KBM-7 (cell line): Measurements from ENCODE around the gene RAB1B.
"Not testable (repeated sequence)": the region's sequence is repeated elsewhere in the genome, so short reads cannot be mapped to it uniquely, and the experiment has no call there.

ENCODE experiments used
- DNase-seq: peaks from one replicate; pipeline ENCODE4 v3.0.0-alpha.2; 2015
- in situ Hi-C: fragments of 300-500 bp; cut with MboI; formaldehyde crosslinking; loops from 2 replicates; pipeline ENCODE4 v1.14.3; 2020; ENCODE audit warnings: low sequenced_read_pairs, low pct_unique_long_range_greater_than_20kb, mixed read lengths

The RAB1B gene

DNA sequence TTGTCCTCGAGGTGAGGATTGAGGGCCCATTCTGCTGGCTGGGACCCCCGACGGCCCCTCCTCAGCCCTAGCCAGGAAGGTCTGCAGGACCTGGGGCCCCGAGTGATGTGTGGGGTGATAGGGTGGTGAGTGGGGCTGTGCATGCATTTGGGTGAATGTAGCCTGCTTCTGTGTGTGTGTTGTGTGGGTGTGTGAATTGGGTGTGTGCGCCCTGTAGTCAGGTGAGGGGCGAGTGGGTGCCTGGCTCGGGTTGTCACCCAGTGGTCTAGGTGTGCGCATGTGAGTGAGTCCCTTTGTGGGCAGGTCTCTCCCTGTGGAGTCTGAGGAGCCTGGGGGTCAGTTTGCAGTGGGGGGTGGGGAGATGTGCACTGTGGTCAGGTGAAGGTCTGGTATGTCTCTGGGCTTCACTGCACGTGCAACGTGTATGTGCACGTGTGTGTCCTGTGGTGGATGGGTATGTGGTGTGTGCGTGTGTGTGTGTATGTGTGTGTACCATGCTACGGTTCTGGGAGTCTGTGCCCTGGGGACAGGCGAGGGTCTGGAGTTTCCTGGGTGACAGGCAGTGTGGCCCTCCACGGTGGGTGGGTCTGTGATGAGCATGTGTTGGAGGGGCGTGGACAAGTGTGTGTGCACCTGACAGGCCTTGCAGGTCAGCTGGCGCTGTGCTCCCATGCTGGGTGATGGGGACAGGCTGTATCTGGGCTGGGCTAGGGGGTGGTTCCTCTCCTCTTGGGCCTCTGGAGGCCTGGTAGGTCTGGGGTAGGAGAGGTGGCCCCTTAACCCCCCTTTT lies 24.3 kb downstream of the RAB1B start:
- in situ Hi-C loops, result no loop called here
- DNase-seq, result no peak

DNA sequence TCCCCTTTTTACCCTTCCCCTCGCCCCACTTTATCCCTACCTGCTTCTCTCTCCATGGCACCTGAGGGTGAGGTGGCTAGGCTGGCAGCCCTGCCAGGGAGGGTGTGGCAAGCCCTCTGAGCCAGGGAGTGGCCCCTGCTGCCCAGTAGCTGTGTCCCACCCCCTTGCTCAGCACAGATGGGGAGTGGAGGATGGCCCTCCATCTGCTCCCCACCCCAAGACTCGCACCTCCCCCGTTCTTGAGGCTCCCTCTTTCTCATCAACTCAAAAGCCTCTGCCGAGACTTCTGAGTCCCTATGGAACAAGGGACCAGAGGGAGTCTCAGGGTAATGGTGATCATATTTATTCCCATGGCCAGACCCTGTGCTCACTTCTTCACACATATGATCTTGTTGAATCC lies 24.9 kb downstream of the RAB1B start:
- in situ Hi-C loops, result no loop called here

DNA sequence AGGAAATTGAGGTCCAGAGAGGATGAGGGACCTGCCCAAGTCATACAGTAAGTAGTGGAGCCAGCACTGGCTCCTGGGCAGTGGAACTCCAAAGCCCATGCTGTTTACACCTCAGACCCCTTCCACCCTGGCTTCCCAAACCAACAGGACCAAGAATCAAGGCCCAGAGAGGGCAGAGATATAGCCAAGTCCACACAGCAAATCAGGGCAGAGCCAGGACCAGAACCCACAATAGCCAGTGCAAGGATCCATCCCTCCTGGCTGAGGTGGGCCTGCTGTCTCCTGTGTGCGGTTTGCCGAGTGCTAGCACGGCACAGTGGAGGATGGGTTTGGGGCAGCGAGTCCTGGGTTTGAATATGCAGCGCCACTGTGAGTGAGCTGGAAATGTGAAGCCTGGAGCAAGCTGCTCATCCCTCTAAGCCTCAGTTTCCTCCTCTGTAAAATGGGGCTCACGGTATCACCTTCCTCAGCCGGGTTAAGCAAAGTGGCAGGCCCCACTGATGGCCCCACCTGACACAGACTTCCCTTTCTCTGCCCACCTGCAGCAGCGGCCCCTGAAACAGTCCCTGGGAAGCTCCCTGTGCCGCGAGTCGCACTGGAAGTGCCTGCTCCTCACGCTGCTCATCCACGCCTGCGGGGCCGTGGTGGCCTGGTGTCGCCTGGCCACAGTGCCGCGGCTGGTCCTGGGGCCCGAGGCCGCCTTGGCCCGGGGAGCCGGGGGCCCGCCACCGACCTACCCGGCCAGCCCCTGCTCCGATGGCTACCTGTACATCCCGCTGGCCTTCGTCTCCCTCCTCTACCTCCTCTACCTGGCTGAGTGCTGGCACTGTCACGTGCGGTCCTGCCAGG lies 25.6 kb downstream of the RAB1B start:
- in situ Hi-C loops, result no loop called here

More for the DNA sequence above, 24.9 kb downstream of the RAB1B start:
- DNase-seq, result no peak

DNA sequence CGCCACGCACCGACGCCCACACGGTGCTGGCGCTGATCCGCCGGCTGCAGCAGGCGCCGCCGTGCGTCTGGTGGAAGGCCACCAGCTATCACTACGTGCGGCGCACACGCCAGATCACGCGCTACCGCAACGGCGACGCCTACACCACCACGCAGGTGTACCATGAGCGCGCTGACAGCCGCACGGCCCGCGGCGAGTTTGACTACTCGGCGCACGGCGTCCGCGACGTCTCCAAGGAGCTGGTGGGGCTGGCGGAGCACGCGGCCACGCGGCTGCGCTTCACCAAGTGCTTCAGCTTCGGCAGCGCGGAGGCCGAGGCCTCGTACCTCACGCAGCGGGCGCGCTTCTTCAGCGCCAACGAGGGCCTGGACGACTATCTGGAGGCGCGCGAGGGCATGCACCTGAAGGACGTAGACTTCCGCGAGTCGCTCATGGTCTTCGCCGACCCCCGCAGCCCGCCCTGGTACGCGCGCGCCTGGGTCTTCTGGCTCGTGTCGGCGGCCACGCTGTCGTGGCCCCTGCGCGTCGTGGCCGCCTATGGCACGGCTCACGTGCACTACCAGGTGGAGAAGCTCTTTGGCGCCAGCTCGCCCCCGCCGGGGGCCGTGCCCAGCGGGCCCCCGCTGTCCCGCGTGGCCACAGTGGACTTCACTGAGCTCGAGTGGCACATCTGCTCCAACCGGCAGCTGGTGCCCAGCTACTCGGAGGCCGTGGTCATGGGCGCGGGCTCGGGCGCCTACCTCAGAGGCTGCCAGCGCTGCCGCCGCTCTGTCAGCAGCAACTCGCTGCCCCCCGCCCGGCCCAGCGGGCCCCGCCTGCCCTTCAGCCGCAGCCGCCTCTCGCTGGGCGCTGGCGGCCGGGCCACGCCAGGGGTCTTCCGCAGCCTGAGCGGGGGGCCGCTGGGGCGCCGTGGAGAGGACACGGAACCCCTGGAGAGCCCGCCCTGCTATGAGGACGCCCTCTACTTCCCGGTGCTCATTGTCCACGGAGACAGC lies 26.5 kb downstream of the RAB1B start:
- DNase-seq, result no peak
- in situ Hi-C loops, result no loop called here

More for the DNA sequence above, 25.6 kb downstream of the RAB1B start:
- DNase-seq, result no peak

DNA sequence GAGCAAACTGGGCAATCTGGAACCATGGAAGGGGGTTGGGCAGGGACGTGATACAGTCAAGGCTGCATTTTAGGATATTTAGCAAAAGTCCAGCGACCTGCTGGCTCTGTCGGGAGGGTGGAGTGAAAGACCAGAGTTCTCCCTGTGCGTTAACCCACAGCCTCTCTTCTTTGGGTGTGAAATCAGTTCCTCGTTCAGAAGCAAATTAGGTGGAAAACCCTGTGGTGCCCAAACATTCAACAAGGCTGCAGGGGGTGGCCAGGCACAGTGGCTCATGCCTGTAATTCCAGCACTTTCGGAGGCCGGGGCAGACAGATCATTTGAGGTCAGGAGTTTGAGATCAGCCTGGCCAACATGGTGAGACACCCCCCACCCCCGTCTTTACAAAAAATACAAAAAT lies 29.2 kb downstream of the RAB1B start:
- DNase-seq, result no peak
- in situ Hi-C loops, result no loop called here

DNA sequence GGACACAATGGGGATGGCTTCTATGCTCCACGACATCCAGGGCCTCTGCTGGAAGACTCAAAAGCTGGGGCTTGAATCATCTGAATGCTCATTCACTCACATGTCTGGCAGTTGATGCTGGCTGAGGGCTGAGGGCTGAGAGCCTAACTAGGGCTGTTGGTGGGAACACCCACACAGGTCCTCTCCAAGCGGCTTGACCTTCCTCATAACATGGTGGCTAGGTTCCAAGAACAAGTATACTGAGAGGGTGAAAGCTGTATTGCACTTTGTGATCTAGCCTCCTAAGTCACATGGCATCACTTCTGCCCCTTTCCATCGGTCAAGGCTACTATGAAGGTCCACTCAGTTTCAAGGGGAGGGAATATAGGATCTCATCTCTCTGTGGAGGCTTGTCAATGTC lies 30.7 kb downstream of the RAB1B start:
- DNase-seq, result no peak
- in situ Hi-C loops, result no loop called here

DNA sequence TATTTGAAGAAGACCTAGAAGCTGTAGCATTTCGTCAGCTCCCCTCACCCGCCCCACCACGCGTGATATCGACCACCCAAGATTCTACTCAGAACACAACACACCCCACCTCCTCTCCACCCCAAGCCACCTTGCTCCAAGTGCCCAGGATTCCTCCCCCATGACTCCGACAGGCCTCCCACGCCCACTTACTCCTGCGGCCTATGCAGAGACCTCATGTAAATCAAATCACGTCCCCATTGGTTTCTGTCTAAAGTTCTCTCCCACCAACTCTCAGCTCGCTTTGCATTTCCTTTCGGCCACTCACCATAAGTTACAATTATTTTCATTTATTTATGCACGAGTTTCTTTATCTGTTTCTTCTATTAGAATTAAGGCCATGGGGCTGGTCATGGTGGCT lies 34.2 kb downstream of the RAB1B start:
- in situ Hi-C loops, result no loop called here

DNA sequence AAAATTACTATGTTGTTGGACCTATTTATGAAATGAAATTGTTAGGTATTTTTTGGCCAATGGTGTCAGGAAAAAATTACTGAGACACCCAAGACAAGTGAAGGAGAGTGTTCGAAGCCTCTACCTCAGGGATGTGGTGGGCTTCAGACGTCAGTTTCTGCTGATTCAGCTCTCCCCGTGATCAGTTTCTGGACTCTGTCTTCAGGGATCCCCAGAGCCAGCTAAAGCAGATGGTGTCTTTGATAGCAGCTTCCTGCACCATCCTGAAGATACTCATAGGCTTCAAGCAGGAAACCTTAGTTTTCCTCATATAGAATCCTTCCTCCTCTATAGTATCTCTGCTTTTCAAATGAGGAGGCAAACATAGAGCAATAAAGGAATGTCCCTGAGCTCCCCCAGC lies 41.0 kb downstream of the RAB1B start:
- in situ Hi-C loops, result no loop called here
- DNase-seq, result no peak

More for the DNA sequence above, 34.2 kb downstream of the RAB1B start:
- no peak for DNase-seq

DNA sequence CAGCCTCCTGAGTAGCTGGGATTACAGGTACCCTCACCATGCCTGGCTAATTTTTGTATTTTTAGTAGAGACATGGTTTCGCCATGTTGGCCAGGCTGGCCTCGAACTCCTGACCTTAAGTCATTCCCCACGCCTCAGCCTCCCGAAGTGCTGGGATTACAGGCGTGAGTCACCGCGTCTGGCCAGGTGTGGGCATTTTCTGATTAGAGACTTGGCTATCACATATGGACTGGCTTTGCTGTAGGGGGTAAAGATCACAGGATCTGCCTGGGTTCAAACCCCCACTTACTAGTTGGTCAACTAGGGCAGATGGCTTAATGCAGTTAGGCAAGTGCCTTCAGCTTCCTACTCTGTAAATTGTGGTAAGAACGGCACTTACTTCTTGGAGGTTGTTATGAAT lies 41.9 kb downstream of the RAB1B start:
- no peak for DNase-seq
- in situ Hi-C loops, result no loop called here

DNA sequence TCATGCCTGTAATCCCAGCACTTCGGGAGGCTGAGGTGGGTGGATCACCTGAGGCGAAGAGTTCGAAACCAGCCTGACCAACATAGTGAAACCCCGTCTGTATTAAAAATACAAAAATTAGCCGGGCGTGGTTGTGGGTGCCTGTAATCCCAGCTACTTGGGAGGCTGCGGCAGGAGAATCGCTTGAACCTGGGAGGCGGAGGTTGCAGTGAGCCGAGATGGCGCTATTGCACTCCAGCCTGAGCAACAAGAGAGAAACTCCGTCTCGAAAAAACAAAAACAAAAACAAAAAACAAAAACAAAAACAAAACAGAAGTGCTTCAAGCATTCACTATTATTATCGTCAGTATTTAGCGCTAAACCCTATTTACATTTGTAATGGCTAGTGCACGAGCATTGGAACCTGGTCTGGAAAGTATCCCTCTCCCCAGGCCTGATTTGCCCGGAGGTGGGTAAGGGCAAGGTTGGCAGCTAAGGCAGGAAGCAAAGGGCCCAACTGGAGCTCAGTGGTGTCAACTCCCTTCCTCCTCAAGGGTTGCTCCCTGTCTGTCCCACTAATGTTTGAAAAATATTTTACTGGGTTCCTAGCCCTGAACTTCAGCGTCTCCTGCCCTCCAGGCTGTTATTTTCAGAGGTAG lies 42.5 kb downstream of the RAB1B start:
- DNase-seq, in situ Hi-C loops: not testable (repeated sequence)

DNA sequence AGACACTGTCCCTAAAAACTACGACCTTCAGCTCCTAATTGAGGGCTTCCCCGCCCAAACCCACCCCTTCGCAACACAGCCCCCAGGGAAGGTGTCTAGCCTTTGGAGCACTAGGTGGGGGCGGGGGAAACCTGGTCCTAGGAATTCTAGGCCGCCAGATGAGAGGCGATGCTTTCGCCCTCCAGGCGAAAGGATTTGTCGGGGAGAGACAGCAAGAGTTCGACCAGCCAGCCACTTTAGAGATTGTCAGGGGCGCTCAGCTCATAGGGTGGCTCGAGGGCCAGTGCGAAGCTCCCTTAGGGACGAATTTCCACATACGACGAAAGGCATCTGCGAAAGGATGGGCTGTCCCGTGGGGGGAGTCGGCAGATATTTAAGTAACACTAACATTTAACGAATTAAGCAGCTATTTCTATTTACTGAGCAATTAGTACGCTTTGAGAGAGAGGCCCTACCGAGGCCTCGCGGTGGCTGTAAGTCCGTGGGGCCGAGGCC lies 43.1 kb downstream of the RAB1B start:
- no peak for DNase-seq
- in situ Hi-C loops, result no loop called here

DNA sequence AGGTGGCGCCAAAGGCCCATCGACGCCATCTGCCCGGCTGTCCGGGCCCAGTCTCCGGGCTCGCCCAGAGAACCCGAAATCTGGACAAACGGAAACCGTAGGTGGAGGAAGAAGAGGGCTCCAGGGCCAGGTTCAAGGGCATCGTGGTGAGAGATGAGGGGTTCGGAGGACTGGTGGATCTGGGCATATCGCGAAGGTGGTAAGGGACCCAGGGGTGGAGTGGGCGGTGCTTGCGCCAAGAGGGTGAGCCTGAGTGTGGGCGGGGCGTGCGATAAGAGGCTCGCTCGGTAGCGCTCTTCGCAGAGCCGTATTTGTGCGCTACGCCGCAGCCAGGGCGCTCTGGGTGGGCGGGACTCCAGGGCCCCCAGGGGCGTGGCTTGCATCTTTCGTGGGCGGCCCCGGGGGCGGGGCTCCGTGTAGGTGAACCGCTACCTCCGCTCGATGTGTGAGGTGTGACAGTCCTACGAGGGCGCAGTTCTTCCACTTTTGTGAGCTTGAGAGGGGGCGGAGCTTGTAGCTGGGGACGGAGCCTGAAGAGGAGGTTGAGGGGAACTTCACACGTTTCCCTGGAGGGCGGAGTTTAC lies 43.6 kb downstream of the RAB1B start:
- in situ Hi-C loops, result no loop called here
- DNase-seq, result peak; percentile 95

DNA sequence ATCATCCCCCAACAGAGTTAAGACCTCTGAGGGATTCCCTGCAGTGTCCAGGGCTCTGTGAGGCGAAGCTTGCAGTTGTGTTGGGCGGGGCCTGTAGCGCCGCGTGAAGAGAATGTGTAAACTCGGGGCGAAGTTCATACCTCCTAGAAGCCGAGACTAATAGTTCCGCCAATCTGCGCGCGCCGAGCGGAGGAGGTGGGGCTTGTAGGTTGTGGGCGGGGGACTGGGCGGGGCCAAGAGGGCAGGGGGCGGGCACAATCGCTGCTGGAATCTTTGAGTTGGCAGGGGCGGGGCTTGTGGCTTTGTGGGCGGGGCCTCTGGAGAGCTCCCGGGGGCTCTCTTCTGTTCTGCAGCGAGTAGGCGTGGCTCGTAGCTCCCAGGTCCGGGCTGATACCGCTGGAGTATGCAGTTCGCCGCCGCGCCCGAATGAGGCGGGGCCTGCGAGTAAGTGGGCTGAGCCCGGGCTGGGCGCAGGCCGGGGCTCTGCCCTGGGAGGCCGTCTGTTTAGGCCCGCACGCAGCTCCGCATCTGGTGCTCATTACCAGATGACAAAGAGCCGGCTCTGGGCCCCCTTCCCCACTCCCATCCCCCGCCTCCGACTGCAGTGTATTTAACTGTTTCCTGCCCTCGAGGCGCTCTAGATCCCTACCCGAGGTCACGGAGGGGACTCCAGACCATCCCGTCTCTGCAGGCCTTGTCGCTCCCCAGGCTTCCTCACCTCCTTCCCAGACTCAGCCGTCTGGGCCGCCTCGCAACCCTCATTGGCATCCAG lies 44.3 kb downstream of the RAB1B start:
- peak; percentile 96 for DNase-seq
- in situ Hi-C loops, result no loop called here

DNA sequence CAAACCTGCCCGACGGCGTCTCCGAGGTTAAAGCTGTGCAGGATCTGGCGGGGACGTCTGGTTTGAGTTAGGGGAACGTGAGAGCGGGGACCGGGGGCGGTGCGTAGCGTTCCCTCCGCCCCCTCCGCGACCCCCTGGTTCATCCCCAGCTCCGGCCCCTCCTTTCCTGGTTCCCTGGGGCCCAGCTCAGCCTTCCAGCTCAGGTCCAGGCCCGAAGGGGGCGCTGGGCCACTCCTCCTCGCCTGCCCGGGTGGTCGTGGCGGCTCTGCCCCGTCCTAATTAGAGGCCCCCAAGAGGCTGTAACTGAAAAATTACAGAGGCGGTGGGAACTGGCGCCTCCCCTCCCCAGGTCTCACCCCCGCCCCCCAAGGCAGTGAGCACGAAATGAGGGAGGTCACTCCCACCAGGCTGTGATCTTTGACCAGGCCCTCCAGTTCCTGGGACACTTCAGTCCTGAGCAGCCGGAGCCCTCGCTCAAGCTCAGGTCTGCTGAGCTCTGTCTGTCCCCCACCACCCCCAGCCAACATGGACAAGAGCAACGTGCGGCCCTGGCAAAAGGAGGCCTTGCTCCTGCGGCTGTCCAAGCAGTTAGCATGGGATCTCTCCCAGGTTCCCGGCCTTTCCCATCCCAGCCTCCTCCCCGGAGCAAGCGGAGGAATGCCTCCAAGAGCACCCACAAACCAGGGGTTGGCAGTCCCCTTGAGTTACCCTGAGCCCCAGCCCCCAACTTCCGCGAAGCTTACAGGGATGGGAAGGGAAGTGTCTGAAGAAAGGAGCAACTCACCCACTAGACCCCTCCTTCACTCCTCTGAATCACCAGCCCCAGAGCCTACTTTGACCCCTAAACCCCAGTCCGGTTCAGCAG lies 45.1 kb downstream of the RAB1B start:
- DNase-seq, result no peak
- in situ Hi-C loops, result no loop called here

DNA sequence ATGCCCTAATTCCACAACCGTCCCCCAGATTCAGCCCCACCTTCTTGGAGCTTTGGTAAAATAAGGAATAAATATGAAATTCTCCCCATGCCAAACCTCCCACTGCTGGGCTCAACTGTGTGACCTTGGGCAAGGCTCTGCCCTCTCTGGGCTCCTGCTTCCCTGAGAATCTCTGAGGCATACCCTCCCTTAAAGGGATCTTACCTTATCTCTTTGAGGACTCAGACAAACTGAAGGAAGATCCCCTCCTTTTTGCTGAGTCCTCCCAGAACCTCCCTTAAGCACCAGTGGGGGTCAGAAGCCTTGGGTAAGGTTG lies 45.7 kb downstream of the RAB1B start:
- in situ Hi-C loops, result no loop called here
- no peak for DNase-seq

DNA sequence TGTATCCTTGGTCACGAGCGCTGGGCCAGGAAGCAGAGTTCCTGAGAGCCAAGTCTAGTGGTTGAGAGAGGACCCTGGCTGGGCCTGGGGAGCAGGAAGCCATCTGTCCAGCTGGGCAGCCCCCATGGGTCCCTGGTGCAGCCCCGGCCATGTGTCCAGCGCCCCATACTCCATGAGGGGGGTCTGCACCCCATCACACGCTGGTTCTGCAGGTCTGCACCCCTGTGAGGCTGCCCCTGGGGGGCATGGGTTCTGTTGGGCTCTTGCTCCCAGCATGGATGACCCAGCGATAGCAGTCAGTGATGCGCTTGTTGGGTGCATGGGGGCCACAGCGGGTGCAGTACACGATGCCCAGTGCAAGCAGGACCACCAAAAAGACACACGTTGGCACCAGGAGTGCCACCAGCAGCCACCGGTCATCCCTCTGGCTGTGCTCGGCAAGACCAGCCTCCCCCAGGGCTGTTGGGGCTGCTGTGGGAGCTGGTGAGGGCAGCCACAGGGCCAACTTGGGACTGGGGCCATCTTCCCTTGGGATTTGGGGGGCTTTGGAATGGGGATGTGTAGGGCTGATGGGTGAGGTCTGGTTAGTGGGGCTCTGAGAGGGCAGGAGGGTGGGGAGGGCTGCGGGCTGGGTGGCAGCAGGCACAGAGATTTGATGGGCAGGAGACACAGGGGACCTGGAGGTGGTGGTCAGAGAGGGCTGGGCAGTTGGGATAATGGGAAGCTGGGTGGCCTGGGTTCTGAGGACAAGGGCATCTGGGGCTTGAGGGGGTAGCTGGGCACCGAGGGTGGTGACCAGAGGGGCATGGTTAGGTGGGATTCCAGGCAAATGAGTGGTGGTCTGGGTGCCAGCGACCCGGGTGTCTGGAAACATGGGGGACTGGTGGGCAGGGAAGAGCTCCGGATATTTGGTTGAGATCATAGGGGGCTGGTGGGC lies 46.4 kb downstream of the RAB1B start:
- in situ Hi-C loops, result no loop called here
- no peak for DNase-seq
